KMS-11 (cell line): ENCODE data around the gene CDK13.

Experiments used
- H2AFZ ChIP-seq: fragments of 200-600 bp; sonication (generic); 2 replicates; pipeline ENCODE4 v1.6.1; 2016; ENCODE audit warnings: antibody characterized with exemption, mixed run types, low read depth
- H3K27ac ChIP-seq: fragments of 200-600 bp; sonication (generic); 2 replicates; pipeline ENCODE4 v1.6.1; 2016; ENCODE audit warnings: mild to moderate bottlenecking, mixed run types
- H3K27me3 ChIP-seq: fragments of 200-600 bp; sonication (generic); 2 replicates; pipeline ENCODE4 v1.6.1; 2017; ENCODE audit warnings: mild to moderate bottlenecking, low read depth, mixed run types, moderate library complexity; ENCODE audit not compliant: insufficient read depth
- H3K36me3 ChIP-seq: fragments of 200-600 bp; sonication (generic); 2 replicates; pipeline ENCODE4 v1.6.1; 2017; ENCODE audit warnings: mild to moderate bottlenecking, mixed run types; ENCODE audit not compliant: insufficient read depth
- H3K4me1 ChIP-seq: fragments of 200-600 bp; sonication (generic); 2 replicates; pipeline ENCODE4 v1.6.1; 2016; ENCODE audit warnings: mild to moderate bottlenecking, low read depth, mixed run types; ENCODE audit not compliant: poor library complexity, severe bottlenecking
- H3K4me2 ChIP-seq: fragments of 200-600 bp; sonication (generic); 2 replicates; pipeline ENCODE4 v1.7.0; 2016; ENCODE audit warnings: mild to moderate bottlenecking, mixed run types
- H3K4me3 ChIP-seq: fragments of 200-600 bp; sonication (generic); IDR thresholded peaks from 2 replicates; pipeline ENCODE4 v1.6.1; 2017; ENCODE audit warnings: low read depth, low read length, mixed read lengths; ENCODE audit not compliant: insufficient read depth
- H3K79me2 ChIP-seq: fragments of 200-600 bp; sonication (generic); 2 replicates; pipeline ENCODE4 v1.6.1; 2016; ENCODE audit warnings: low read depth, mixed run types; ENCODE audit not compliant: insufficient read depth
- H3K9ac ChIP-seq: fragments of 200-600 bp; sonication (generic); 2 replicates; pipeline ENCODE4 v1.6.1; 2016; ENCODE audit warnings: mild to moderate bottlenecking, mixed run types
- H4K20me1 ChIP-seq: fragments of 200-600 bp; sonication (generic); 2 replicates; pipeline ENCODE4 v1.6.1; 2016; ENCODE audit warnings: mild to moderate bottlenecking, mixed run types; ENCODE audit not compliant: insufficient read depth
- CTCF ChIP-seq: fragments of 200-600 bp; sonication (generic); conservative IDR thresholded peaks from 2 replicates; pipeline ENCODE4 v1.6.1; 2017; ENCODE audit warnings: low read depth, mild to moderate bottlenecking, antibody characterized with exemption, low read length, moderate library complexity, mixed read lengths

Gene CDK13

GRCh38 chr7:40073239-40073638, 123.2 kb downstream of the CDK13 start:
- no peaks in the 10 kb centered on the region for H3K36me3 ChIP-seq
- TF ChIP-seq CTCF, result no peak
- no peaks in the 10 kb centered on the region for H3K79me2 ChIP-seq
- no peak overlapping the region for H3K27ac ChIP-seq
- no peaks in the 10 kb centered on the region for H3K4me1 ChIP-seq
- H4K20me1 ChIP-seq, result no peaks in the 10 kb centered on the region
- no peak overlapping the region for H2AFZ ChIP-seq
- H3K27me3 ChIP-seq, result no peaks in the 10 kb centered on the region
- no peak overlapping the region for H3K4me3 ChIP-seq
- H3K4me2 ChIP-seq, result no peak overlapping the region
- no peak overlapping the region for H3K9ac ChIP-seq

GRCh38 chr7:40077849-40078248, 127.8 kb downstream of the CDK13 start:
- no peak overlapping the region for H3K4me2 ChIP-seq

GRCh38 chr7:40092182-40092581, 142.1 kb downstream of the CDK13 start:
- Histone ChIP-seq H3K36me3 (peaks cover 4% of the 10 kb centered on the region; the same call in 1 of the 2 replicates), H3K9ac (no peak overlapping the region)
- no peak for TF ChIP-seq CTCF

More at GRCh38 chr7:40077849-40078248, 127.8 kb downstream of the CDK13 start:
- Histone ChIP-seq H3K4me3 (no peak overlapping the region), H3K4me1 (no peaks in the 10 kb centered on the region), H3K9ac (no peak overlapping the region), H3K27me3 (no peaks in the 10 kb centered on the region), H4K20me1 (no peaks in the 10 kb centered on the region), H3K27ac (no peak overlapping the region), H3K36me3 (no peaks in the 10 kb centered on the region), H3K79me2 (no peaks in the 10 kb centered on the region), H2AFZ (no peak overlapping the region)
- no peak for TF ChIP-seq CTCF

GRCh38 chr7:40093631-40094350, 143.7 kb downstream of the CDK13 start:
- Histone ChIP-seq H3K4me3 (no peak overlapping the region), H3K36me3 (0 out of 2 replicates have a peak, but pooled peaks cover 4% of the 10 kb centered on the region), H3K79me2 (no peaks in the 10 kb centered on the region), H3K27ac (no peak overlapping the region), H3K9ac (no peak overlapping the region), H4K20me1 (no peaks in the 10 kb centered on the region), H3K27me3 (no peaks in the 10 kb centered on the region), H3K4me2 (no peak overlapping the region), H3K4me1 (no peaks in the 10 kb centered on the region), H2AFZ (no peak overlapping the region)
- TF ChIP-seq CTCF, result no peak

More at GRCh38 chr7:40092182-40092581, 142.1 kb downstream of the CDK13 start:
- Histone ChIP-seq H3K4me3 (no peak overlapping the region), H3K4me2 (no peak overlapping the region), H3K4me1 (no peaks in the 10 kb centered on the region), H3K27me3 (no peaks in the 10 kb centered on the region), H3K79me2 (no peaks in the 10 kb centered on the region), H3K27ac (no peak overlapping the region), H2AFZ (no peak overlapping the region), H4K20me1 (no peaks in the 10 kb centered on the region)
